Epithelial cell of proximal tubule (primary cell): ENCODE results near the gene MCTP1. TPM values are rescaled to one million over a fixed set of nuclear protein-coding genes. Genes with fewer than 3 reads are reported as not detected.

Experiments used
- DNase-seq: peaks from one replicate; pipeline ENCODE4 v3.0.0-alpha.2; 2011; ENCODE audit warnings: low read depth
- H3K4me3 ChIP-seq: 2 replicates; pipeline ENCODE4 v1.5.1; 2011; ENCODE audit warnings: low read depth, mild to moderate bottlenecking, low read length
- total RNA-seq: library from RNA; depleted of rRNA; stranded (reverse); fragments of >200 nt; gene quantifications from 2 replicates; pipeline ENCODE4 v1.2.3, GENCODE V29; 2015
- TF ChIP-seq, protein P1 (sequence below): conservative IDR thresholded peaks from 2 replicates; pipeline ENCODE4 v1.5.1; 2012; ENCODE audit warnings: low read depth, mild to moderate bottlenecking, low read length

Gene MCTP1
- total RNA-seq, 1 donor from 2014 or later = 9.7 TPM

DNA sequence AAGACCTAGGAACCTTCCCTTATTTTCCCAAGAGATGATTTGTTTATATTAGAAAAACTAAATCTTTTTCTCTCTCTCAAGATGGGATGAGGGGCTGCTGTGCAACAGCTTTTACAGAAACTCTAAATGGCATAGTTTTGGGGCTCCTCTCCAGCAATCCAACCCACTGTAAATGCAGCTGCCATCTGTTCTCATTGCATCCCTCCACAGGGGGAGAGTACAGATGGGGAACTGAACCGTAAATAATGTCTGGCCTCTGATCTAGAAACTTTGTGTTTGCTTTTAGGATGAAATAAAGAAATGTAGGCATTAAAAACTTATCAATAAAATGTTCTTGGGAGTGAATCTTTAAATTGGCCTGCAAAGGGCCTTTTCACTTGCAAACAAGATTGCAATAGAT is 291.4 kb downstream of the MCTP1 start:
- TF ChIP-seq, protein P1, sequence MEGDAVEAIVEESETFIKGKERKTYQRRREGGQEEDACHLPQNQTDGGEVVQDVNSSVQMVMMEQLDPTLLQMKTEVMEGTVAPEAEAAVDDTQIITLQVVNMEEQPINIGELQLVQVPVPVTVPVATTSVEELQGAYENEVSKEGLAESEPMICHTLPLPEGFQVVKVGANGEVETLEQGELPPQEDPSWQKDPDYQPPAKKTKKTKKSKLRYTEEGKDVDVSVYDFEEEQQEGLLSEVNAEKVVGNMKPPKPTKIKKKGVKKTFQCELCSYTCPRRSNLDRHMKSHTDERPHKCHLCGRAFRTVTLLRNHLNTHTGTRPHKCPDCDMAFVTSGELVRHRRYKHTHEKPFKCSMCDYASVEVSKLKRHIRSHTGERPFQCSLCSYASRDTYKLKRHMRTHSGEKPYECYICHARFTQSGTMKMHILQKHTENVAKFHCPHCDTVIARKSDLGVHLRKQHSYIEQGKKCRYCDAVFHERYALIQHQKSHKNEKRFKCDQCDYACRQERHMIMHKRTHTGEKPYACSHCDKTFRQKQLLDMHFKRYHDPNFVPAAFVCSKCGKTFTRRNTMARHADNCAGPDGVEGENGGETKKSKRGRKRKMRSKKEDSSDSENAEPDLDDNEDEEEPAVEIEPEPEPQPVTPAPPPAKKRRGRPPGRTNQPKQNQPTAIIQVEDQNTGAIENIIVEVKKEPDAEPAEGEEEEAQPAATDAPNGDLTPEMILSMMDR = no peak
- no peak overlapping the region for H3K4me3 ChIP-seq
- no peak for DNase-seq

DNA sequence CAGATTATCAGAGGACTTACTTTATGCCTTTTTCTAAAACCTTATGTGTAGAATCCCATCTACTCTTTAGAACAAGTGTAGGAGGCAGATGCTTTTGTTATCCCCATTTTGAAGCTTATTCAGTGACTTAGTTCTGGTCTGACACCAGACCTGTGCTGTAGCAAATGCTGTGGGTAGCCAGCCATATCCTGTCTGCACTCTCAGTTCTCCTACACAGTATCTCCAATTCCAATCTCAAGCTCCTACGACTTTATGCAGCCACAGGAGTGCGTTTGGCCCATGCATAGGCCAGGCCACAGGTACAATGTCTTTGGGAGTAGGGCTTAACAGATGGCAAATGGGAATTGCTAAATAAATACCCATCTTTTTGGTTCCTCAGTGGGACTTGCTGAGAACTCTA is 292.6 kb downstream of the MCTP1 start:
- no peak overlapping the region for H3K4me3 ChIP-seq
- TF ChIP-seq, protein P1 = no peak
- no peak for DNase-seq

- TF ChIP-seq, protein P1 = no peak
- no peak for DNase-seq
Measured at GRCh38 chr5:94983861-94984535, 300.9 kb downstream of the MCTP1 start.

DNA sequence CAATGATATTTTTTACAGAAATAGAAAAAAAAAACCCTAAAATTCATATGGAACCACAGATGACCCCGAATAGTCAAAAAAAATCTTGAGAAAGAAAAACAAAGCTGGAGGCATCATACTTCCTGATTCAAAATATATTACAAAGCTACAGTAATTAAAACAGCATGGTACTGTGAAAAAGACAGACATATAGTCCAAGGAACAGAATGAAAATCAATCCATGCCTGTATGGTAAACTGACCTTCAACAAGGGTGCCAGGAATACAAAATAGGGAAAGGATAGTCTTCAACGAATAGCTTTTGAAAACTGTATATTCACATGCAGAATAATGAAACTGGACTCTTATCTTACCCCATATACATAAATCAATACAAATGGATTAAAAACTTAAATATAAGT is 307.5 kb downstream of the MCTP1 start:
- no peak for DNase-seq
- TF ChIP-seq, protein P1 = no peak

More at GRCh38 chr5:94983861-94984535, 300.9 kb downstream of the MCTP1 start:
- H3K4me3 ChIP-seq = no peak overlapping the region

DNA sequence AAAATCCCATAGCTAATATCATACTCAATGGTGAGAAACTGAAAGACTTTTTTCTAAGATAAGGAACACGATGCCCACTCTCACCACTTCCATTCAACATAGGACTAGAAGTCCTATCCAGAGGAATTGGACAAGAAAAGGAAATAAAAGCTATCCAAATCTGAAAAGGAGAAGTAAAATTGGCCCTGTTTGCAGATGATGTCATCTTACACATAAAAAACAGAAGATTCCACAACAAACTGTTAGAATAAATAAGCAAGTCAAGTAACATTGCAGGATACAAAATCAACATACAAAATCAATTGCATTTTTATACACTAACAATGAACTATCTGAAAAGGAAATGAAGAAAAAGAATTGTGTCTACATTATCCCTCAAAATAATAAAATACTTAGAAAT is 308.0 kb downstream of the MCTP1 start:
- DNase-seq = no peak
- TF ChIP-seq, protein P1 = no peak
- no peak overlapping the region for H3K4me3 ChIP-seq

More for the DNA sequence above, 307.5 kb downstream of the MCTP1 start:
- H3K4me3 ChIP-seq = no peak overlapping the region

- DNase-seq = no peak
- H3K4me3 ChIP-seq = no peak overlapping the region
- TF ChIP-seq, protein P1 = no peak
Measured at GRCh38 chr5:94972268-94972667, 312.6 kb downstream of the MCTP1 start.

DNA sequence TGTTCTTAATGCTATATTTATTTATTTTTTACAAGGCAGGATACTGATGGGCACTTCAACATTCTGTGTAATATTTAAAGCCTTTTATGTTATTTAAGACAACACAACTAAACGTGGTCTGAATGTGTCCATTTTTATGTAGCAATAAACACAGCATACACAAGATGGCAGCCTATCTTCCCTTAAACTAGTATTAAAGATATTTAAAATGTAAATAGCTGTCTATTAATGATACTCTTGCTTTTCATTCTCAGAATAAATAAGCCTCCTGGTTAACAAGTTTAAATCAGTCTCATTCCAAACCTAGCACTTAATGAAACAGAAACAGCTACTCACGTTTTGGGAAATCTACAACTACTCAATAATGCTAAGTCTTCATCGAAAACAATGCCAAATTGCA is 315.7 kb downstream of the MCTP1 start:
- DNase-seq = no peak

More for the DNA sequence above, 315.7 kb downstream of the MCTP1 start:
- no peak overlapping the region for H3K4me3 ChIP-seq
- TF ChIP-seq, protein P1 = no peak
